HG02571 (cell line): ENCODE results near the gene OR52E8.
A peak's percentile ranks its signal among the peaks of the same experiment; 100 is the strongest.

Source experiments
- ATAC-seq: cut with Tn5 transposase; IDR thresholded peaks from one replicate; pipeline ENCODE4 v1.9.1; 2021; ENCODE audit warnings: mild to moderate bottlenecking, moderate library complexity; ENCODE audit not compliant: unreplicated experiment

OR52E8 gene

GRCh38 chr11:5808500-5809121 lies 48.9 kb downstream of the OR52E8 start, which contains the start of gene OR52N2:
Gene OR52N2 (plus strand): TSS chr11:5808924. CDS start chr11:5820336, 11,412 bp downstream.
- peak; percentile 97 for ATAC-seq

GRCh38 chr11:5807580-5807979 lies 49.9 kb downstream of the OR52E8 start:
- no peak for ATAC-seq
